Right forelimb (tissue), 1 donor: ENCODE results near the gene TMEM132D.

Source experiments
- DNase-seq: peaks from one replicate; pipeline ENCODE4 v3.0.0-alpha.2; 2018

TMEM132D gene

DNA sequence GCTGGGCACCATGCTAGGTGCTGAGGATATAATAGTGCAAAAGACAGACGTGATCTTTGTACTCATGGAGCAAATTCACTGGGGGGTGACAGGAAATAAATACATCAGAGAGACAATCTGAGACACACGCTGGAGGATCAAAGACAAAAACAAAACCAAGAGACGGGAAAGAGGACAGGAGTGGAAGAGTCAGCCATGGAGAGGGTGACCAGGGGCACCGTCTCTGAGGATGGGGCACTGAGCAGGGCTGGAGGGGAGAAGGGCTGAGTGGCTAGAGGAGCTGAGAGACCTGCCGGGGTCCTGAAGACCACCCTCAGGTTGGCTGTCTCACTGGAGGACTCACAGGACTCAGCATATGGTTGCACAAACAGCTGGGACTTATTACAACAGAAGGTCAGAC is 81.9 kb downstream of the TMEM132D start:
- DNase-seq, result no peak

DNA sequence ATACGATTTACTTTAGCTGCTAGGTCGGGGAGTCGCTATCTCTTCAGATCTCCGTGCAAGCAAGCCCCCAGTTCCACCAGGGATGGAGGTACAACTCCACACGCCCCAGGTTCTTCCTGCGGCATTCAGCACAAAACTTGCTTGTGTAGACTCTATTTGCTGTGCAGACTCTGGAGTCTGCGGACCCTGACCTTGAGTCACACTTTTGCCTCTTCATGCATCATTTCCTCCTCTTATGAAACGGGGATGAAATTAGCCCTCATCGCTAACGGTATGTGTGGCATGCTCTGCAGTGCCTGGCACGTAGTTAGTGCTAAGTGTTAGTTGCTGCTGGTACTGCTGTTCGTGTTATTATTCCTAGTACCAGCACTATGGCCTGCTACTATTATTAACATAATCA is 84.4 kb downstream of the TMEM132D start:
- DNase-seq, result no peak

DNA sequence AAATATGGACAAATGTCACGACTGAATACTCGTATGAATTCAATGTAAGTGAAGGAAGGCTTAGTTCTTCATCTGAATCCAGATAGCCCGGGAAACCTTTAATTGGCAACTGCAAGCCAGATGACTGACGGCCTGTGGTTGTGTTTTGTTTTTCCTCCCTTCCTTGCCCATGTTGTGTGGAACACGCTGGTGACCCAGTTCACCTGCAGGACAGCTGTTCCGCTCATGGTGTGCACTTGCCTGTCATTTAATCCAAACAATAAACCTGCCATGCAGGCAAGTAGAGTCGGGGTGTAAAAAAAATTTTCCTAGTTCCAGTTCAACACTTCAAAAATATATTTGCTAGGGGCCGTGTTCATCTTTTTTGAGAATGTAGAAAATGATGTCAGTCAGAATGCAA is 88.0 kb downstream of the TMEM132D start:
- no peak for DNase-seq

DNA sequence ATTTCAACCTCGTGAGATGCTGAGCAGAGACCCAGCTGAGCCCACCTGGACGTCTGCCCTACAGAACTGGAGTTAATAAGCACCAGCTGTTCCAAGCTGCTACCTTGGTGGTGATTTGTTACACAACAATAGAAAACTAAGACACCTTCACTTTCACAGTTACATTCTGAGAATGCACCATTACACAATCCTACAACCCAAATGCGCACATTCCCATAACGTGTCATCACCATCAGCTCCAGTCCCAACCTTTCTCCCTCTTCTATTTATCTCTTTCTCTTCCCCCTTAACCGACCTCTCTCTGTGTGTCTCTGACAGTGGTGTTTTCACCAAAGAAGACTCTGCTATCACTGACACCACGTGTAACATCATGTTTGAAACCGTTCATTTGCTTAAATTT is 91.9 kb downstream of the TMEM132D start:
- DNase-seq, result no peak

DNA sequence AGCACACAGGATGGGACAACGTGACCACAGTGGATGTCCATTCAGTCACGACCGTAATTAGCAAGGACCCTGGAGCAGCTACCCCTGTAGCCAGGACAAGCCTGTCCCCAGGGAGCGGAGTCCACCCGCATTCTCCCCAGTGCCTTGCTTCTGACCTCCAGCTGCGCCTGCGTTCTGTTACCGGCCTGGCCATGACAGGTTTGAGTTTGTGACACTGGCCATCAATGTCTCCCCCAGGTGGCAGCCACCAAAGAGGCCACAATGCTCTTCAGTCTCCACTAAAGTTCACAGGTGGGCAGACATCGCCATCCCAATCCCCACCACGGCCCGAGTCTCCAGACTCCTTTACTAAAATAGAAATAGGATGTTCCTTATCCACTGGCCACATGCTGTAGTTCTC is 96.7 kb downstream of the TMEM132D start:
- no peak for DNase-seq

DNA sequence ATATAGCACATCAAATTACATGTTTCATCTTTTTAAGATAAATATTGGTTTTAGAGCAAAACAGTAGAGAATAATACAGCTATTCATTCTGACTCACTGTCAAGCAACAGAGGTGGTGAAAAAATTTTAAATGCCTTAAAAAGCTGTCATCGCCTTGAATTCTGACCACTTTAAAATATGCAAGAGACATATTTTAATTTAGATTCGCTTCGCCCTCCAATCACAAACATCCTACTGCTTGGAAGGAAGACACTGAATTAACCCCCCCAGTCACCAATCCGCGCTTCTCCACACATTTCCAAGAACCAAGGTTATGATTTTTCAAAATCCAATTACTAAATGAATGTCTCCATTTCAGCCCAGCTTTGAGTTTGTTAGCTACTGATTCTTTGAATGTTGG is 112.4 kb downstream of the TMEM132D start:
- no peak for DNase-seq

DNA sequence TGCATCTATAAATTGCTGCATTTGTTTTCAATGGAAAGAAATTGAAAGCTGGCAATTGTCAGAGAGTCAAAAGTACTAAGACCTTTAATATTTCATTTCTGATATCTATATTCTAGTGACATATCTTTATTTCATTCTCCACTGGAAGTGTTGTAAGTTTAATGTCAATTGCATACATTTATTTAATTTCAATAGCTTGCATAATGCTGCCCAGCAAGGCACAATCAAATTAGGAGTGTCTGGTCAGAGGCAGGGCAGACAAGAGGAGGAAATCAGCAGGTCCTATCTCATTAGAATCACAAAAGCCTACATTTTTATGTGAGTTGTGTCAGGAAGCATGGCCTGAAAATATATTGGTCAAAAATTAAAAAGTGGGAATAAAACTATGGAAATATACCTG is 112.9 kb downstream of the TMEM132D start:
- DNase-seq, result no peak

DNA sequence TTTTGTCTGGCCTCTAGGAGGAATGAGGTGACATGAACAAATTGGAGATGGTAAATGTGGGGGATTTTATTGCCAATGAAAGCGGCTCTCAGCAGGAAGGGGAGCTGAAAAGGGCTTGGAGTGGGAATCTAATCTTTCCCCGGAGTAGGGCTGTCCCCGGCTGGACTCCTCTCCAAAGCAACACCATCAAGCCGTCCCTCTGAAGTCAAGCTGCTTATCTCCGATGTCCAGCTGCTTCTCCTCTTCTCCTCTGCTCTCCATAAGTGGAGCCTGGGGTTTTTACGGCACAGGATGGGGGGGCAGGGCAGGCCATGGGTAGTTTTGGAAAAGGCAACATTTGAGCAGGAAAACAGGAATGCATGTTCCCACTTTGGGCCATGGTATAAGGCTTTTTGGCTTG is 113.5 kb downstream of the TMEM132D start:
- no peak for DNase-seq

DNA sequence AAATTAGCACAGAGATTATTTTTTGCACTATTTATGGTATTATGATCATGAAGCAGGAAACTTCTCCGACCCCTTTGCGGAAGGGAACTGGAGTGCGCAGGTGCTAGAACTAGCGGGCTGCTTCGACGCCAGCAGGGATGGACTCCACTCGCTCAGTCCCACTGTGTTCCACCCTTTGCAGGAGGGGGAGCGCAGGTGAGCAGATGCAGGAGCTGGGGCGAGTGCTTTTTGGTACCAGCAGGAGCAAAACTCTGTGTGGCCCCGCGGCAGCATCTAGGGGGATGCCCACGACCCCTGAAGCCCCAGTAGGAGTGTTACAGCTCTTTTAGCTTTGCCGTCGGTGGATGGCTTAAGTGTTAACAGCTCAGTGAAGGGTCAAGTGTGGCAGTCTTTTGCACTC is 113.9 kb downstream of the TMEM132D start:
- DNase-seq, result no peak

DNA sequence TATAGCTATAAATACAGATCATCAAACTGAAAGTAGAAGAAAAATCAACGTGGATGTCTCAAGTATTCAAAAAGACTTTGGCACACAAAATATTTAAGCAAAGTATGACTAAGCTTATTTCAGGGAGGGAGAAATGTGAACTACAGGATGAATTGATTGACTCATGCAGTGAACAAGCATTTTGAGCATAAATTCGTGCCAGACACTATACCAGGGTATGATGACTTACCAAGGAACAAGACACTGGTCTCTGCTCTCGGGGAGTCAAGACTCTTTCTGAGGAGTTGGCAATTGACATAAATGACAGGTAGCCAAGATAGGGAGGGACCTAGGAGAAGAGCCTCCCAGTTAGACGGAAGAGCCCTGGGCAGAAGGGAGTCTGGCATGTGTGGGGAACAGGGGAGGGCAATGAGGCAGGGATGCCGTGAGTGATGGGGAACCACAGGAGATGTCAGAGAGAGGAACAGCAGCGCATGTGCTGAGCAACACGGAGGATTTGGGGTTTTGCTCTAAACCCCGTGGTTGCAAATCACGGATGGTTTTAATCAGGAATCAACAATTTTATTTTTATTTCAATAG is 115.2 kb downstream of the TMEM132D start:
- DNase-seq, result no peak

DNA sequence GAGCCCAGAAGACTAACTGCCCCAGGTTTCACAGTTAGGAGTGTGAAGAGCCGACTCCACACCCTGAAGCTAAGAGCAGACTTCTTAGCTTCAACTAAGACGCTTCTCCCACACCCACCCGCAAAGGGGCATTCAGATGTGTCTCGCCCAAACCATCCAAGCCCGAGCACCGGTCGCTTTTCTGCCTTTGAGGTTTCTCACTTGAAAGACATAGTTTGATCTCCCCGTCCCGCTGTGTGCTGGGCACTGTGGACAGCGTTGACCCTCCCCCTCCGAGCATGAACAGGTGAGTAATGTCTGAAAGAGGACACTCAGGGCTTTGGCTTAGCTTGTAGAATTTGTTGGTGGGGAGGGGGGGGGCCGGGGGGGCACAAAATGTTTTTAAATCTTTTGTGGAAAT is 123.8 kb downstream of the TMEM132D start:
- DNase-seq, result no peak

DNA sequence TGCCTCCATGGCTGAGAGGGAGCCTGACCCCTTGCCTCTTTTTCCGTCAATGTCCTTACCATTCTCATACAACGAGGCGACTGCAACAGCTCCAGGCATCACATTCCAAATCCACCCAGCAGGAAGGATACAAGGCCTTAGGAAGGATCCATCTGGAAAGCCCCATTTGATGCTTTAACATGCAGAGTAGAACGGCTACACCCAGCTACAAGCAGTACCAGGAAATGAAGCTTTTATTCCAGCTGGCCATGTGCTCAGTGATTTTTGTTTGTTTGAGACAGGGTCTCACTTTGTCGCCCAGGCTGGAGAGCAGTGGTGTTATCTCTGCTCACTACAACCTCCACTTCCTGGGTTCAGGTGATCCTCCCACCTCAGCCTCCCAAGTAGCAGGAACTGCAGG is 124.8 kb downstream of the TMEM132D start:
- DNase-seq, result no peak

DNA sequence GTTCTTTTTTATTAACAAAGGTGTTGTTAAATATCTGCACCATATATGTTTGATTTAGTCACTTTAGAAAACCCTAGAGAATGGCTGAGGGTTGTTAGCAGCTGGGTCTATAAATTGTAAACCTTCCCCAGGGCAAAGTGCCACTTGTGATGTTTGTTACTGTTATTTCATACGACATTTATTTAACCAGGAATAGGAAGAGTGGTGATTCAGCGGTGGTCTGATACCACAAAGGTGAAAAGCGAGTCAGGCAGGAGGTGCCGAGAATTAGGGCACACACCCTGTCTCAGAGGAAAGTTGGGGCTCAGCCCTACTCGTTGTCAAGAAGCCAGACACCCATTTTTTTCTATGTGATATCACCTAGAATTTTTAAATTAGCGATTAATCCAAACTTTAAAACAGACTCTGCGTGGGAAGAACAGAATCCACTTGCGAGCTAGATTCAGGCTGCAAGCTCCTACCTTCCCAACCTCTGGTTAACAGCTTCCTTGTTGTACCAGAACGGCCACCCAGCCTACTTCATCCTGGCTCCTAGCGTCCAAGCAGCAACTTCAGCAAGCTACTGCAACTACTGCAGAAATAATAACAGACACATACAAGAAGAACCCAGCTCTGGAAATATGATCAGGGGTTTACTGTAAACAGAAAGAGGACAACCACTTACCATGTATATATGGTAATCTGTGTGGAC is 126.7 kb downstream of the TMEM132D start:
- no peak for DNase-seq

DNA sequence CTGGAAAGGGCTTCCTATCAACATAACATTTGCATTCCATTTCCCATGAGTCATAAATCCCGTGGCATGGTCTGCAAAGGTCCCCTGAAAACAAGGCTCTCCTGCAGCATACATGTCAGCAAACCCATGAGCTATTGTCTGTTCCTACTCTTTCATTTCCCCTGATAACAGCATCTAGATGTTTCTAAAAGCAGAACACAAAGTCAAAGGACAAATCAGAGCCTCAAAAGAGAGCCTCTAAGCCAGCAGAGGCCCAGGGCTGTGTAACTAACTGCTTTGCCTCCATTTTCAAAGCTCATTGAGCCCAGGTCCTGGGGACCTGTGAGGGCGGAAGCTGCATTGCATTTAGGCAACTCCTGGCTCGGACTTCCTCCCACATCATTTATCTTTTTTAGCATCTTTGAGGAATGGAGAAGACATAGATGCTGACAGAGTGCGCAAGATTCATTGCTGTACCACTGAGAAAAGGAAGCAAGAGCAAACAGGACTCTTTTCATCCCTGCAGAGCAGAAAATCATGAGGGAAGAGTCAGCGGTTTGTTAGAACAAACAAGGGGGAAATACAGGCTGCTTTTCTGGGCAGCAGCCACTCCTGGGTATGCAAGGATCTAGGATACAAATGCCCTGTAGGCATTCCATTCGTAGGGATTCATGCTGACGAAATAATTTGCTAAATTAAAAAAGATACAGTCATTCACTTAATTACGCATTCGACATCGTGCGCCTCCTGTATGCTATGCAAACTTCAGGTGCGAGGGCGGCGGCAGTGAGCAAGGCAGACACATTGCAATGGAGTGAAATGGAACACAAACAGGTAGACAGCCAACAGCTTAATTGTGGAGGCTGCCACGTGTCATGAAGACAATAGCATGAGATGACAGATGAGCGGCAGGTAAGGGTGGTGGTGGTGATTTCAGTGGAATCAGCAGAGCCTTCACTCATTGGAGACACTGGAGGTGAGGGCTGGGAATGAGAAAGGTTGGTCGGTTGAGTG is 131.0 kb downstream of the TMEM132D start:
- no peak for DNase-seq

DNA sequence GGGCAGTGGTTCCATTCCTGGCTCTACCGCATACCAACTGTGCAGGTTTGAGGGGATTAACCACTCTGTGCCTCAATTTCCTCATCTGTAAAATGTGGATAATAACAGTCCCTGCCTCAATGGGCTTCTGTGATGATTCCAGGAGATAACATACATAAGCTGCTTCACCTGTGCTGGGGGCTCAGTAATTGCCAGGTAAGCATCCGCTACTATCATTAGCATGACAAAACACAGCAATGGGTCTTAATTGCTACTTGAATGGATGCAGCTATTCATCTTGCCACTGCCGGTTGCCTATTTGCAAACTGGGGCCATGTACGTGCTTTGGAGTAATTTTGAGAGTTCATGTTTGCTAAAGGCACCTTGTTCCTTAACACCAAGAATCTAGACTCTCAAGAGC is 132.6 kb downstream of the TMEM132D start:
- DNase-seq, result no peak

DNA sequence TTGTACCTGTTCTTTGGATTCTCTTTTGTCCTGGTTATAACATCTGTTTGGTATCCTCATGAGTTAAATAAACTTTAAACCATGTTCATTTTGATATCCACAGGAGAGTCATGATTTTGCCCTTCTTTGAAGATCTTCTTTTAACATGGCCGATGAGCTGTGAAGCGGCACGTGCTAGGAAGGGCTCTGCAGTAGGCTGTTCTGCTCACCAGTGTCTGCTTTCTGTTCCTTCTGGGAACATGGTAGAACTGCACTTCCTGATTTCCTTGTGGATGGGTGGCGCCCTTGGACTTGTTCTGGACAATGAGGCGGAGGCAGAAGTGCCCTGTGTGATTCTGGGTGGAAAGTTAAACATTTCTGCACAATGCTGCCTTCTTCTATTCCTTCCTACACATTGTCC is 138.1 kb downstream of the TMEM132D start:
- no peak for DNase-seq

DNA sequence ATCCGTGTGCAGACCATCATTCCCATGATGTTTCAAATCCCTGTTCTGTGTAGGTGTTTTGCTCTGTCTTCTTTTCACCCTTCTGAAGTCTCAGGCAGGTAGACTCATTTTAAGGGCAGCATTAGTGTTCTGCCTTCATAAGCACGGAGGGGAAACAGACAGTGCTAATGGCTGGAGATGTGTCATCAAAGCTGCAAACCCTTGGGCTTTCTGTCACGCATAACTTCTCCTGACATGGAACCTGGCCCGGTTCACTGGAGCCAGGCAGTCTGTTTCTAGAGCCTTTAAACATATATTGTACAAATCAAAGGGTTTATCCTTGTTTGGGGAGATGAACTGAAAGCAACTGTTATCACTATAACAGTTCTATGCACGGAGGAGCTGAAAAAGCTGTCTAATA is 141.4 kb downstream of the TMEM132D start:
- no peak for DNase-seq

DNA sequence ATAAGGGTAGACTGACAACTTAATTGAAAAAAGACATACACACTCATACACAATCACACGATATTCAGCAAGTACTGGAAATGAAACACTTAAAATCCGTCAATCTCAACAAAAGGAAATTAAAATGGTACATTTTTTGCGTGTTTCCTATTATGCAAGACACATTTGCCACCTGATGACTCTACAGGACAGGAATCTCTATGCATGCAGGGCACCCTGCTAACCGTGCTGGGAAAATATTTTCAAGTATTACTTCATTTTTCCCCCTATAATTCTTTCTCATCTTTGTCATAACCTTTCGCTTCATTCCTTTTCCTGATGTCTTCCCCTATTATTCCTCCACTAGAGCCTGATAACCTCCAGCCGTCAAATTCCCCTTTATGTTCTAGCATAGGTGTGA is 150.2 kb downstream of the TMEM132D start:
- no peak for DNase-seq

DNA sequence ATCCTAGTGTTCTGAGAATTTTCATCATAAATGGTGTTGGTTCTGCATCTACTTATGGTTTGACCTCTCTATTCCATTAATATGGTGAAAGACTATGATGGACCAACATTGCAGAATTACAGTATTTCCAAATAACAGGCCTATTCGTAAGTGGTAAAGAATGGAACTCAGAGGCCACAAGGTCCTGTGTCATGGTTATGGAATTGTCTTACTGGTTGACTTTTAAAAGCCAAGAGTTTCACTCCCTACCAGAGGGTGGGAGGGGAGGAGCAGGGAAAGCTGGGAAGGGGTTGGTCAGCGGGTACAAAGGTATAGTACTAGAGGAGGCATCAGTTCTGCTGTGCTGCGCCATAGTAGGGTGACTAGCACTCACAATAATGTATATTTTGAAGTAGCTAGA is 153.4 kb downstream of the TMEM132D start:
- DNase-seq, result no peak

DNA sequence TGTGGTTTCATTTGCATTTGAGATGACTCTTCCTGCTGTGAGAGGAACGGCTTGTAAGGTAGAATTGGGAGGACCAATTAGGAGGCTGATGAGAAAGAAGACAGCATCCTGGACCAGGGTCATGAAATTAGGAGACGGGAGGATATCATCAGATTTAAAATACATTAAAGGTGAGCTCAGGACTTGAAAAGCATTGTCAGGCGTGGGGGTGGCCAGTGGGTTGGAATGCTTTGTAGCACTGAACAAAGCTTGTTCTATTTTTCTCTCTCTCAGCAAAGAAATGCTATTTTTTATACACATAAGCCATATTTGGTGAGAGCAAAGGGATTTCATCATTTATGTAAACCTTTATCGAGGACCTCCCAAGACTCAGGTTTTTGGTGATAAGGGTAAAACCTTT is 157.5 kb downstream of the TMEM132D start:
- DNase-seq, result no peak

DNA sequence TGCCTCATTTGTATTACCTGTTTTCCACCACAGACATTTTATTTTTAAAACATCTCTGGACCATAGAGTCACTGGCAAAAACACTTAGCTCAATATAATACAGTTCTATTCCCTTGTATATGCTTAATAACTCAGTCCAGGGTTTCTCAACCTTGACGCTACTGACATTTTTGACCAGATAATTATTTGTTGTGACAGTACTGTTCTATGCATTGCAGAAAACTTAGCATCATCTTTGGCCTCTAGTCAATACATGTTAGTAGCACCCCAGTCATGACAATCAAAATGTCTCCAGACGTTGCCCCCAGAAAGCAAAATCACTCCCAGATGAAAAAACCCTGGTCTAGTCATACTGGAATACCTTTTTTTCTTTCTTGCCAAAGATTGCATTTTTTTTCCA is 174.7 kb downstream of the TMEM132D start:
- DNase-seq, result no peak

DNA sequence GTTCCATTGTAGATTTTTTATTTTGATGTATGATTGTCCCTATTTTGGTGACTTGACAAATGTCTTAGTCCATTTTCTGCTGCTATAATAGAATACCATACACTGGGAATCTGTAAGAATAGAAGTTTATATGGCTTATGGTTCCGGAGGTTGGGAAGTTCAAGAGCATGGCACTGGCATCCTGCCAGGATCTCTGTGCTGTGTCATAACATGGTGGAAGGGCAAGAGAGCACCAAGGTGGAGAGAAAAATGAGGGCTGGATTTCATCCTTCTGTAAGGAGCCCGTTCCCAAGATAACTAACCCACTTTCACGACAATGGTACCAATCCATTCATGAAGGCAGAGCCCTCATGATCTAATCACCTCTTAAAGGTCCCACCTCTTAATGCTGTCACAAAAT is 176.7 kb downstream of the TMEM132D start:
- DNase-seq, result no peak

DNA sequence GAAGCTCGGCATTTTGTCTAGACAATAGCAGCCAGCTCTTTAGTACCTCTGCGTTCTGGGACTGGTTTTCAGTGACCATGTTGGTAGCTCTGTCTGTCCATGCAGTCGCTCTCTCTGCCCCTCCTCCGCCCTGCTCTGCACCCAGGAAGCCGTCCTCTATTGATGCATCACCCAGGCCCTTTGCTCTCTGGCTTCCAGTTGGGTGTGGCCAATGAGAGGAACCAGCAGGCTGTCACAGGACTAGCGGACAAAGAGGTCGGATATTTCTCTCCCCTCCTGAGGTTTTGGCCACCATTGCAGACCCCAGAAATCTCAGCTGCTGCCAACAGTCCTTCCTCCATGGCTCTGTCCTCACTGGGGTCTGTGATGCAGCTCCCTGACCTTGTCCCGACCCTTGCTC is 180.6 kb downstream of the TMEM132D start:
- no peak for DNase-seq

DNA sequence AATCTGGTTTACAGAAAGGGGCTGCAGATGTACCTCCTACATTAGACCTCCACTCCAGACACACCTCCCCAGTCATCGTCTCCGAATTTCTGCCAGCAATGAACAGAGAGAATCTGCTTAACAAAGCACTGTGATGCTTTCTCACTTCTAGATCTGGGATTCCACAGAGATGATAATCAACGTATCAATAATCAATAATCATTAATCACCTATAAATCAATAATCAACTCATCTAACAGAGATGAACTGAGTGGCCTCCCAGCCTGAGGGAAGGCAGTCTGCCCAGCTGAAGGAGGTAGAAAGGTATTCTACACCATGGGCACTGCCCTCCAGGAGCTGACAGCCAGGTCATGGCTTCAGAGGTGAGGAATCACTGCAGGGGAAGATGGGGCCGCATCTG is 183.2 kb downstream of the TMEM132D start:
- no peak for DNase-seq
